Ovary (tissue), 3 donors: ENCODE data around the gene DHCR24.

Source experiments
- POLR2A ChIP-seq: fragments of 450-650 bp; IDR thresholded peaks from one replicate; pipeline ENCODE4 v1.6.1; 2017; ENCODE audit warnings: antibody characterized with exemption, mild to moderate bottlenecking, moderate library complexity
- TF ChIP-seq, protein P1 (sequence below), 3 donors: fragments of 450-650 bp in 2 of 3; fragments of 200-600 bp in 1 of 3; IDR thresholded peaks; one replicate each; pipeline versions ENCODE4 v1.5.1 to v1.8.0; 2016 to 2022; ENCODE audit warnings: antibody characterized with exemption in 3 of 3, mild to moderate bottlenecking in 1 of 3
- donor health status: DM: no; HTN: no; CAD: no.

DNA sequence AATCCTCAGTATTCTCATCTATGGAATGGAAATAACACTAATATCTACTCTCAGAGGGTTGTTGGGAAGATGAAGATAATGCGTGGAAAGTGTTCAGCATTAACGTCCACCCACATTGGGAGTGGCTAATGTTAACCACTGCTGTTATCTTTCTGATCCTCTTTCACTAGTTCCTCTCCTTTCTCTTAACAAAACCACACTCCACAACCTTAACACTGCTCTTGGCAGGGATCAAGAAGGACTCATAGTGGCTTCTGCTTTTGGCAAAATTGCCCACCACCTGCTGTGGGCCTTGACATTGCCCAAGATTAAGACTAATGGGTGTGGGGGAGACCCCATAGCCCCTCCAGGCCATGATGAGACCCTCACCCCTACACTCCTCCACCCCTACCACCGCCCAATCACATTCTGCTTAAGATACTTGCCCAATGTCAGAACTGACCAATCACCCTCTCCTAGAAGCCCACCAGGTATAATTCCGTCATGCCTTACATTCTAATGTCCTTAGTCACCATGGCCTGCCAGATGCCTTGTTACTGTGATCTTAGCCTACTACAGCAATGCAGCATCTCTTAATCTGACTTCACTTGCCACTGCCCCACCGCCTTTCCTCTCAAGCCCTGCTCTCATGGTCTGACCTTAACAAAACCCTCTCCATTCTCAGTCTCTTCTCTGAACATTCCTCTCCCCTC lies 27.1 kb downstream of the DHCR24 start:
- TF ChIP-seq POLR2A = no peak
- TF ChIP-seq, protein P1, sequence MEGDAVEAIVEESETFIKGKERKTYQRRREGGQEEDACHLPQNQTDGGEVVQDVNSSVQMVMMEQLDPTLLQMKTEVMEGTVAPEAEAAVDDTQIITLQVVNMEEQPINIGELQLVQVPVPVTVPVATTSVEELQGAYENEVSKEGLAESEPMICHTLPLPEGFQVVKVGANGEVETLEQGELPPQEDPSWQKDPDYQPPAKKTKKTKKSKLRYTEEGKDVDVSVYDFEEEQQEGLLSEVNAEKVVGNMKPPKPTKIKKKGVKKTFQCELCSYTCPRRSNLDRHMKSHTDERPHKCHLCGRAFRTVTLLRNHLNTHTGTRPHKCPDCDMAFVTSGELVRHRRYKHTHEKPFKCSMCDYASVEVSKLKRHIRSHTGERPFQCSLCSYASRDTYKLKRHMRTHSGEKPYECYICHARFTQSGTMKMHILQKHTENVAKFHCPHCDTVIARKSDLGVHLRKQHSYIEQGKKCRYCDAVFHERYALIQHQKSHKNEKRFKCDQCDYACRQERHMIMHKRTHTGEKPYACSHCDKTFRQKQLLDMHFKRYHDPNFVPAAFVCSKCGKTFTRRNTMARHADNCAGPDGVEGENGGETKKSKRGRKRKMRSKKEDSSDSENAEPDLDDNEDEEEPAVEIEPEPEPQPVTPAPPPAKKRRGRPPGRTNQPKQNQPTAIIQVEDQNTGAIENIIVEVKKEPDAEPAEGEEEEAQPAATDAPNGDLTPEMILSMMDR (IDR thresholded peaks at IDR 0.05) = no peak
